Right lobe of liver (tissue), 6 donors: ENCODE results near the gene PC. TPM values are rescaled to one million over a fixed set of nuclear protein-coding genes. Genes with fewer than 3 reads are reported as not detected.
"Not testable (repeated sequence)": the region's sequence is repeated elsewhere in the genome, so short reads cannot be mapped to it uniquely, and the experiment has no call there.

ENCODE experiments used
- ATAC-seq, 4 donors: fragments of 200-7000 bp; cut with Tn5 transposase; one replicate each; pipeline ENCODE4 v1.9.1; 2020; ENCODE audit warnings: mild to moderate bottlenecking in 4 of 4, moderate library complexity in 4 of 4
- DNase-seq, 3 donors: peaks; one replicate each; pipeline ENCODE4 v3.0.0-alpha.2; 2020
- H3K27ac ChIP-seq, 3 donors: fragments of 200-600 bp; one replicate each; pipeline ENCODE4 v1.8.0; 2022
- H3K27me3 ChIP-seq, 2 donors: fragments of 200-600 bp; one replicate each; pipeline ENCODE4 v1.8.0; 2022
- H3K36me3 ChIP-seq, 4 donors: fragments of 200-600 bp; sonication (generic) in 1 of 4; one replicate each; pipeline versions ENCODE4 v1.5.1 to v1.8.0; 2017 to 2022; ENCODE audit warnings: control low read depth in 1 of 4
- H3K4me1 ChIP-seq, 4 donors: fragments of 200-600 bp; sonication (generic) in 1 of 4; one replicate each; pipeline versions ENCODE4 v1.5.1 to v1.8.0; 2017 to 2022; ENCODE audit warnings: control low read depth in 1 of 4
- H3K4me3 ChIP-seq, 3 donors: fragments of 200-600 bp; one replicate each; pipeline ENCODE4 v1.8.0; 2022
- H3K9me3 ChIP-seq, 4 donors: fragments of 200-600 bp; sonication (generic) in 1 of 4; one replicate each; pipeline versions ENCODE4 v1.5.1 to v1.8.0; 2017 to 2022; ENCODE audit warnings: control low read depth in 1 of 4
- CTCF ChIP-seq, 4 donors: fragments of 200-600 bp in 3 of 4; fragments of 450-650 bp in 1 of 4; IDR thresholded peaks; one replicate each; pipeline versions ENCODE4 v1.5.1 to v1.8.0; 2016 to 2022; ENCODE audit warnings: antibody characterized with exemption in 4 of 4, mild to moderate bottlenecking in 2 of 4
- POLR2A ChIP-seq: fragments of 450-650 bp; IDR thresholded peaks from one replicate; pipeline ENCODE4 v1.6.1; 2017; ENCODE audit warnings: antibody characterized with exemption, mild to moderate bottlenecking
- WGBS: methylation state at CpG from one replicate; pipeline ENCODE4 v1.1.6; 2018; ENCODE audit warnings: low coverage, low lambda C conversion rate; ENCODE audit not compliant: insufficient coverage; ENCODE audit errors: missing lambda C conversion rate; 5-methylcytosine and 5-hydroxymethylcytosine counted together
- intact Hi-C, 2 donors: fragments of 100-400 bp; cut with DNase I; formaldehyde crosslinking; loops; one replicate each; pipeline versions ENCODE4 v1.11.2 to v1.14.1; 2022
- total RNA-seq, 6 experiments: library from RNA; depleted of rRNA in 2 of 6; stranded (reverse); fragments of >200 nt in 2 of 6; fragmentation: NEBNext Ultra II Directional in 3 of 6; extraction: Animal tissue kit (Norgen Biotek cat#: 25700) in 3 of 6; gene quantifications; one replicate each; pipeline versions ENCODE4 v1.1.0 to v1.2.4, GENCODE V29; 2016 to 2023
- donor health status: DM: no; HTN: yes; CAD: no.
- donor health status: DM: no; HTN: no; CAD: no.
- donor health status: DM: no; HTN: no; CAD: no.
- donor health status: DM: no; HTN: yes; CAD: no.
- donor health status: DM: no; HTN: yes; CAD: no.

The PC gene
- total RNA-seq, 6 experiments from 2014 or later, result 265 to 457 (median 317) TPM

- 54% methylated on average over 4 of the region's 4 CpGs for WGBS
- DNase-seq, result no peak
- Histone ChIP-seq H3K27me3 (no peaks in the 10 kb centered on the region), H3K36me3 (no peaks in the 10 kb centered on the region), H3K4me1 (no peaks in the 10 kb centered on the region), H3K4me3 (no peak overlapping the region), H3K9me3 (no peaks in the 10 kb centered on the region), H3K27ac (no peak overlapping the region)
- intact Hi-C loops, result loop anchor here (2.0 to 5.0 kb wide), 2 partner anchors 140 to 142 kb away; no protein-coding TSS in a partner anchor
- no peak for TF ChIP-seq CTCF (IDR thresholded peaks at IDR 0.05)
- no peak for TF ChIP-seq POLR2A
- ATAC-seq, result peak in 1 of 4 donors; percentile 6
These were observed 123.7 kb downstream of the PC start for GRCh38 chr11:66834539-66834845.

- H3K4me3 ChIP-seq, ATAC-seq, H3K9me3 ChIP-seq, H3K27me3 ChIP-seq, H3K27ac ChIP-seq, DNase-seq, intact Hi-C loops, H3K4me1 ChIP-seq, H3K36me3 ChIP-seq: not testable (repeated sequence)
- 93% methylated on average over 3 of the region's 4 CpGs for WGBS
These were observed 133.6 kb downstream of the PC start for GRCh38 chr11:66824573-66824972.

- Histone ChIP-seq H3K4me3 (no peak overlapping the region), H3K36me3 (no peaks in the 10 kb centered on the region), H3K4me1 (no peaks in the 10 kb centered on the region), H3K27ac (no peak overlapping the region), H3K9me3 (no peaks in the 10 kb centered on the region), H3K27me3 (no peaks in the 10 kb centered on the region)
- 89% methylated on average over 3 of the region's 4 CpGs for WGBS
- ATAC-seq (no peak), DNase-seq (no peak)
- TF ChIP-seq POLR2A, result no peak
- TF ChIP-seq CTCF (IDR thresholded peaks at IDR 0.05), result no peak
- intact Hi-C loops, result no loop called here
These were observed 134.5 kb downstream of the PC start for GRCh38 chr11:66823700-66824099.

GRCh38 chr11:66820901-66821300, 137.3 kb downstream of the PC start:
- Histone ChIP-seq H3K9me3 (no peaks in the 10 kb centered on the region), H3K27ac (no peak overlapping the region), H3K4me1 (no peaks in the 10 kb centered on the region), H3K4me3 (no peak overlapping the region), H3K27me3 (no peaks in the 10 kb centered on the region), H3K36me3 (no peaks in the 10 kb centered on the region)
- 80% methylated on average over 3 of the region's 3 CpGs for WGBS
- intact Hi-C loops, result no loop called here
- TF ChIP-seq POLR2A (no peak), CTCF (IDR thresholded peaks at IDR 0.05) (no peak)
- DNase-seq (no peak), ATAC-seq (no peak)

- no peaks in the 10 kb centered on the region for H3K27me3 ChIP-seq
- ATAC-seq (no peak), DNase-seq (no peak)
- TF ChIP-seq POLR2A, result no peak
- TF ChIP-seq CTCF (IDR thresholded peaks at IDR 0.05), result no peak
- no peaks in the 10 kb centered on the region for H3K9me3 ChIP-seq
- H3K4me3 ChIP-seq, result no peak overlapping the region
- H3K36me3 ChIP-seq, result no peaks in the 10 kb centered on the region
- intact Hi-C loops, result no loop called here
- no peak overlapping the region for H3K27ac ChIP-seq
- 80% methylated on average over 2 of the region's 3 CpGs for WGBS
- no peaks in the 10 kb centered on the region for H3K4me1 ChIP-seq
These were observed 137.8 kb downstream of the PC start for GRCh38 chr11:66820381-66820780.
